Measurements from ENCODE around the gene GLOD4. TPM values are rescaled to one million over a fixed set of nuclear protein-coding genes. Genes with fewer than 3 reads are reported as not detected.

The GLOD4 gene
- total and polyA plus RNA-seq, 10 of the 15 experiments (the other 5 are each of a cell fraction or from before 2014, with no cell fraction given), result 40.8 to 107 (median 81.2) TPM

DNA sequence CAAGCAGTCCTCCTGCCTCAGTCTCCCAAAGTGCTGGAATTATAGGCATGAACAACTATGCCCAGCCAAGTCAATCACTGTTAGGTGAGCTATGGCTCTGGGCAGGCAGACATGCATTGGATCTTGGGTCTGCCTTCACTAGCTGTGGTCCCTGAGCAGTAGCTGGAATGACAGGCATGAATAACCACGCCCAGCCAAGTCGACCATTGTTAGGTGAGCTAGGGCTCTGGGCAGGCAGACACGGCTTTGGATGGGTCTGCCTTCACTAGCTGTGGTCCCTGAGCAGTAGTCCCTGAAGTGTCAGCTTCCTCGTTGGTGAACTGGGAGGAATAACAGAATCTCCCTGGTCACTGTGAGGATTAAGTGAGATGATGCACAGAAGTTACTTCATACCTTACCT lies 6.5 kb upstream of the GLOD4 start (continued):
- TF ChIP-seq, protein P1, sequence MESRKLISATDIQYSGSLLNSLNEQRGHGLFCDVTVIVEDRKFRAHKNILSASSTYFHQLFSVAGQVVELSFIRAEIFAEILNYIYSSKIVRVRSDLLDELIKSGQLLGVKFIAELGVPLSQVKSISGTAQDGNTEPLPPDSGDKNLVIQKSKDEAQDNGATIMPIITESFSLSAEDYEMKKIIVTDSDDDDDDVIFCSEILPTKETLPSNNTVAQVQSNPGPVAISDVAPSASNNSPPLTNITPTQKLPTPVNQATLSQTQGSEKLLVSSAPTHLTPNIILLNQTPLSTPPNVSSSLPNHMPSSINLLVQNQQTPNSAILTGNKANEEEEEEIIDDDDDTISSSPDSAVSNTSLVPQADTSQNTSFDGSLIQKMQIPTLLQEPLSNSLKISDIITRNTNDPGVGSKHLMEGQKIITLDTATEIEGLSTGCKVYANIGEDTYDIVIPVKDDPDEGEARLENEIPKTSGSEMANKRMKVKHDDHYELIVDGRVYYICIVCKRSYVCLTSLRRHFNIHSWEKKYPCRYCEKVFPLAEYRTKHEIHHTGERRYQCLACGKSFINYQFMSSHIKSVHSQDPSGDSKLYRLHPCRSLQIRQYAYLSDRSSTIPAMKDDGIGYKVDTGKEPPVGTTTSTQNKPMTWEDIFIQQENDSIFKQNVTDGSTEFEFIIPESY (IDR thresholded peaks at IDR 0.05), result no peak
- TF ChIP-seq YY1 (IDR thresholded peaks at IDR 0.05; ENCODE audit: low read depth, low read length), result no peak
- no peak for TF ChIP-seq SP1 (IDR thresholded peaks at IDR 0.05; ENCODE audit: low read depth, low read length)
- TF ChIP-seq PRDM15 (CRISPR knock-in tag; IDR thresholded peaks at IDR 0.05), result no peak

DNA sequence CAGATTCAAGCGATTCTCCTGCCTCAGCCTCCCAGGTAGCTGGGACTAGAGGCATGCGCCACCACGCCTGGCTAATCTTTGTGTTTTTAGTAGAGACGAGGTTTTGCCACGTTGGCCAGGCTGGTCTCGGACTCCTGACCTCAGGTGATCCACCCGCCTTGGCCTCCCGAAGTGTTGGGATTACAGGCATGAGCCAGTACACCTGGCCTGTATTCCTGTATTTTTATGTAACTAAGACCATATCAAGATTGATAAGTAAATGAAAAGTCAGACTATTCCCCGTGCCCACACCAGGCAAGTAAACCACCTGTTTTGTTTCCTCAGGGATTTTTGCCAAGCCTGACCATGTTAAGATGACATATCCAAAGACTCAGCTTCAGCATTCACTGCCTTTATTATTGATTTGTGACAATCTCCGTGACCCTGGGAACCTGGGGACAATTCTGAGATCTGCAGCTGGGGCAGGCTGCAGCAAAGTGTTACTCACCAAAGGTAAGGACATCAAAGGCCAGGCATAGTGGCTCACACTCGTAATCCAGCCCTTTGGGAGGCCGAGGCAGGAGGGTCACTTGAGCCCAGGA lies 5.7 kb upstream of the GLOD4 start:
- no TSS peak for BruUV-seq (replicated peaks)
- H3K36me3 ChIP-seq (ENCODE audit: control insufficient read depth in 2 of 2, insufficient read depth in 2 of 2, low read length in 1 of 2), result peaks cover 11% of the 10 kb centered on the region in 2 experiments; a peak in 3 of 4 replicates
- no peaks in the 10 kb centered on the region for H3K9me3 ChIP-seq (replicated peaks; ENCODE audit: control insufficient read depth, insufficient read depth, low read length)
- H3K9ac ChIP-seq (ENCODE audit: control insufficient read depth, insufficient read depth, low read length), result no peak overlapping the region
- ATAC-seq (no peak), FAIRE-seq (no peak), DNase-seq (ENCODE audit: low read depth, low spot score) (no peak)
- no peak overlapping the region for H3K4me3 ChIP-seq
- no peaks in the 10 kb centered on the region for H3K27me3 ChIP-seq (replicated peaks in 1 of 2; ENCODE audit: control insufficient read depth in 2 of 2, insufficient read depth in 2 of 2, low read length in 1 of 2)
- no peak overlapping the region for H3K27ac ChIP-seq (ENCODE audit: control insufficient read depth, insufficient read depth)
- ChIA-PET POLR2A (interaction anchor here (0.7 kb wide), 1 partner anchor 545 kb away, joined by 3 read pairs; no protein-coding TSS in a partner anchor), CTCF (interaction anchor here (1.6 kb wide), 1 partner anchor 193 kb away, joined by 6 read pairs; no protein-coding TSS in a partner anchor), RAD21 (ENCODE audit: unreplicated experiment) (no interaction called here), SMC1A (ENCODE audit: uncharacterized antibody, unreplicated experiment) (no interaction called here)
- H3K4me2 ChIP-seq (ENCODE audit: control insufficient read depth, insufficient read depth), result no peak overlapping the region
- in situ Hi-C loops (cut with MboI) (no loop called here), intact Hi-C loops (cut with micrococcal nuclease; ENCODE audit: unreplicated experiment) (no loop called here)
- no peaks in the 10 kb centered on the region for H4K20me1 ChIP-seq (ENCODE audit: control insufficient read depth, insufficient read depth)
- peaks cover 18% of the 10 kb centered on the region for H3K79me2 ChIP-seq (ENCODE audit: control insufficient read depth, insufficient read depth, low read length)
- 88% methylated on average over 12 of the region's 12 CpGs for WGBS (ENCODE audit: insufficient coverage, insufficient replicate concordance, low lambda C conversion rate, missing lambda C conversion rate)
- H2AFZ ChIP-seq (ENCODE audit: control insufficient read depth, low read depth, low read length), result no peak overlapping the region
- H3K4me1 ChIP-seq (ENCODE audit: control insufficient read depth, insufficient read depth, low read length), result peaks cover 10% of the 10 kb centered on the region
- TF ChIP-seq CBX5 (IDR thresholded peaks at IDR 0.05; ENCODE audit: low read depth) (no peak), JUNB (IDR thresholded peaks at IDR 0.05) (no peak)
- TF ChIP-seq, protein P2, sequence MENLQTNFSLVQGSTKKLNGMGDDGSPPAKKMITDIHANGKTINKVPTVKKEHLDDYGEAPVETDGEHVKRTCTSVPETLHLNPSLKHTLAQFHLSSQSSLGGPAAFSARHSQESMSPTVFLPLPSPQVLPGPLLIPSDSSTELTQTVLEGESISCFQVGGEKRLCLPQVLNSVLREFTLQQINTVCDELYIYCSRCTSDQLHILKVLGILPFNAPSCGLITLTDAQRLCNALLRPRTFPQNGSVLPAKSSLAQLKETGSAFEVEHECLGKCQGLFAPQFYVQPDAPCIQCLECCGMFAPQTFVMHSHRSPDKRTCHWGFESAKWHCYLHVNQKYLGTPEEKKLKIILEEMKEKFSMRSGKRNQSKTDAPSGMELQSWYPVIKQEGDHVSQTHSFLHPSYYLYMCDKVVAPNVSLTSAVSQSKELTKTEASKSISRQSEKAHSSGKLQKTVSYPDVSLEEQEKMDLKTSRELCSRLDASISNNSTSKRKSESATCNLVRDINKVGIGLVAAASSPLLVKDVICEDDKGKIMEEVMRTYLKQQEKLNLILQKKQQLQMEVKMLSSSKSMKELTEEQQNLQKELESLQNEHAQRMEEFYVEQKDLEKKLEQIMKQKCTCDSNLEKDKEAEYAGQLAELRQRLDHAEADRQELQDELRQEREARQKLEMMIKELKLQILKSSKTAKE (IDR thresholded peaks at IDR 0.05; ENCODE audit: low read depth, poor library complexity, severe bottlenecking), result no peak
- TF ChIP-seq, protein P3, sequence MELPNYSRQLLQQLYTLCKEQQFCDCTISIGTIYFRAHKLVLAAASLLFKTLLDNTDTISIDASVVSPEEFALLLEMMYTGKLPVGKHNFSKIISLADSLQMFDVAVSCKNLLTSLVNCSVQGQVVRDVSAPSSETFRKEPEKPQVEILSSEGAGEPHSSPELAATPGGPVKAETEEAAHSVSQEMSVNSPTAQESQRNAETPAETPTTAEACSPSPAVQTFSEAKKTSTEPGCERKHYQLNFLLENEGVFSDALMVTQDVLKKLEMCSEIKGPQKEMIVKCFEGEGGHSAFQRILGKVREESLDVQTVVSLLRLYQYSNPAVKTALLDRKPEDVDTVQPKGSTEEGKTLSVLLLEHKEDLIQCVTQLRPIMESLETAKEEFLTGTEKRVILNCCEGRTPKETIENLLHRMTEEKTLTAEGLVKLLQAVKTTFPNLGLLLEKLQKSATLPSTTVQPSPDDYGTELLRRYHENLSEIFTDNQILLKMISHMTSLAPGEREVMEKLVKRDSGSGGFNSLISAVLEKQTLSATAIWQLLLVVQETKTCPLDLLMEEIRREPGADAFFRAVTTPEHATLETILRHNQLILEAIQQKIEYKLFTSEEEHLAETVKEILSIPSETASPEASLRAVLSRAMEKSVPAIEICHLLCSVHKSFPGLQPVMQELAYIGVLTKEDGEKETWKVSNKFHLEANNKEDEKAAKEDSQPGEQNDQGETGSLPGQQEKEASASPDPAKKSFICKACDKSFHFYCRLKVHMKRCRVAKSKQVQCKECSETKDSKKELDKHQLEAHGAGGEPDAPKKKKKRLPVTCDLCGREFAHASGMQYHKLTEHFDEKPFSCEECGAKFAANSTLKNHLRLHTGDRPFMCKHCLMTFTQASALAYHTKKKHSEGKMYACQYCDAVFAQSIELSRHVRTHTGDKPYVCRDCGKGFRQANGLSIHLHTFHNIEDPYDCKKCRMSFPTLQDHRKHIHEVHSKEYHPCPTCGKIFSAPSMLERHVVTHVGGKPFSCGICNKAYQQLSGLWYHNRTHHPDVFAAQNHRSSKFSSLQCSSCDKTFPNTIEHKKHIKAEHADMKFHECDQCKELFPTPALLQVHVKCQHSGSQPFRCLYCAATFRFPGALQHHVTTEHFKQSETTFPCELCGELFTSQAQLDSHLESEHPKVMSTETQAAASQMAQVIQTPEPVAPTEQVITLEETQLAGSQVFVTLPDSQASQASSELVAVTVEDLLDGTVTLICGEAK (IDR thresholded peaks at IDR 0.05; ENCODE audit: borderline replicate concordance), result no peak

Data from GM12878 (cell line).